ENCODE results near the gene DARS2. TPM values are rescaled to one million over a fixed set of nuclear protein-coding genes. Genes with fewer than 3 reads are reported as not detected.
A peak's percentile ranks its signal among the peaks of the same experiment; 100 is the strongest.

Gene DARS2
- total RNA-seq, 2 donors from 2014 or later: 37.9 to 43.0 TPM

GRCh38 chr1:173871091-173871490, 46.6 kb downstream of the DARS2 start:
- Histone ChIP-seq H3K27me3 (ENCODE audit: control insufficient read depth, insufficient read depth, low read length, poor library complexity, severe bottlenecking) (no peaks in the 10 kb centered on the region), H3K36me3 (ENCODE audit: control insufficient read depth, insufficient read depth, low read length) (peaks cover 50% of the 10 kb centered on the region), H3K9me3 (ENCODE audit: control insufficient read depth, low read length) (no peaks in the 10 kb centered on the region), H3K27ac (ENCODE audit: low read depth, low read length) (no peak overlapping the region), H3K4me3 (ENCODE audit: low read length) (no peak overlapping the region), H3K9ac (ENCODE audit: extremely low read depth, low read length, poor library complexity, severe bottlenecking) (no peak overlapping the region), H3K4me1 (ENCODE audit: control insufficient read depth, insufficient read depth, low read length) (no peaks in the 10 kb centered on the region)
- peaks cover 60% of the 10 kb centered on the region for H3K36me3 Mint-ChIP-seq (ENCODE audit: low read depth)
- WGBS, 2 experiments (ENCODE audit: insufficient coverage in 1 of 2, insufficient read length in 1 of 2): 91 to 95% methylated on average over 5 of the region's 5 CpGs
- H3K27ac Mint-ChIP-seq: peak overlapping the region; percentile 9
- TF ChIP-seq, protein P1, sequence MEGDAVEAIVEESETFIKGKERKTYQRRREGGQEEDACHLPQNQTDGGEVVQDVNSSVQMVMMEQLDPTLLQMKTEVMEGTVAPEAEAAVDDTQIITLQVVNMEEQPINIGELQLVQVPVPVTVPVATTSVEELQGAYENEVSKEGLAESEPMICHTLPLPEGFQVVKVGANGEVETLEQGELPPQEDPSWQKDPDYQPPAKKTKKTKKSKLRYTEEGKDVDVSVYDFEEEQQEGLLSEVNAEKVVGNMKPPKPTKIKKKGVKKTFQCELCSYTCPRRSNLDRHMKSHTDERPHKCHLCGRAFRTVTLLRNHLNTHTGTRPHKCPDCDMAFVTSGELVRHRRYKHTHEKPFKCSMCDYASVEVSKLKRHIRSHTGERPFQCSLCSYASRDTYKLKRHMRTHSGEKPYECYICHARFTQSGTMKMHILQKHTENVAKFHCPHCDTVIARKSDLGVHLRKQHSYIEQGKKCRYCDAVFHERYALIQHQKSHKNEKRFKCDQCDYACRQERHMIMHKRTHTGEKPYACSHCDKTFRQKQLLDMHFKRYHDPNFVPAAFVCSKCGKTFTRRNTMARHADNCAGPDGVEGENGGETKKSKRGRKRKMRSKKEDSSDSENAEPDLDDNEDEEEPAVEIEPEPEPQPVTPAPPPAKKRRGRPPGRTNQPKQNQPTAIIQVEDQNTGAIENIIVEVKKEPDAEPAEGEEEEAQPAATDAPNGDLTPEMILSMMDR (conservative IDR thresholded peaks at IDR 0.05): no peak
- H3K27me3 Mint-ChIP-seq (ENCODE audit: insufficient read depth): no peaks in the 10 kb centered on the region
- H3K9me3 Mint-ChIP-seq: no peaks in the 10 kb centered on the region
- peaks cover 20% of the 10 kb centered on the region for H3K4me1 Mint-ChIP-seq
- no peak overlapping the region for H3K4me3 Mint-ChIP-seq
- DNase-seq: no peak

- peaks cover 58% of the 10 kb centered on the region for H3K36me3 Mint-ChIP-seq (ENCODE audit: low read depth)
- H3K27ac Mint-ChIP-seq: no peak overlapping the region
- no peak overlapping the region for H3K9ac ChIP-seq (ENCODE audit: extremely low read depth, low read length, poor library complexity, severe bottlenecking)
- no peaks in the 10 kb centered on the region for H3K27me3 Mint-ChIP-seq (ENCODE audit: insufficient read depth)
- no peaks in the 10 kb centered on the region for H3K4me1 ChIP-seq (ENCODE audit: control insufficient read depth, insufficient read depth, low read length)
- no peak overlapping the region for H3K27ac ChIP-seq (ENCODE audit: low read depth, low read length)
- no peaks in the 10 kb centered on the region for H3K9me3 ChIP-seq (ENCODE audit: control insufficient read depth, low read length)
- H3K36me3 ChIP-seq (ENCODE audit: control insufficient read depth, insufficient read depth, low read length): peaks cover 50% of the 10 kb centered on the region
- no peak overlapping the region for H3K4me3 Mint-ChIP-seq
- 73 to 90% methylated on average over 2 of the region's 2 CpGs for WGBS, 2 experiments (ENCODE audit: insufficient coverage in 1 of 2, insufficient read length in 1 of 2)
- H3K27me3 ChIP-seq (ENCODE audit: control insufficient read depth, insufficient read depth, low read length, poor library complexity, severe bottlenecking): no peaks in the 10 kb centered on the region
- H3K4me3 ChIP-seq (ENCODE audit: low read length): no peak overlapping the region
- no peaks in the 10 kb centered on the region for H3K9me3 Mint-ChIP-seq
- DNase-seq: no peak
- TF ChIP-seq, protein P1 (conservative IDR thresholded peaks at IDR 0.05): peak; percentile 35
- H3K4me1 Mint-ChIP-seq: peaks cover 20% of the 10 kb centered on the region
Observed at GRCh38 chr1:173871500-173871899, 47.0 kb downstream of the DARS2 start.

DNA sequence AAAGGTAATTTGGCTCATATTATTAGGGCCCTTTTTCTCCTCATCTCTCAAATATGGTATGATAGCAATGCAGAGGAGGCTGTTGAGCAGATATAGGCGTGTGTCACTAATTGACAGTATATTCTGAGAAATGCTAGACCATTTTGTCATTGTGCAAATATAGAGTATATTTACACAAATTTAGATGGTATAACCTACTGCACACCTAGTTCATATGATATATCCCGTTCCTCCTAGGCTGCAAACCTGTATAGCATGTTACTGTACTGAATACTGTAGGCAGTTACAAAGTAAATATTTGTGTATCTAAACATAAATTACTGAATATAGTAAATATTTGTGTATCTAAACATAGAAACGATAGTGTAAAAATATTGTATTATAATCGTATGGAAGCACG, 52.3 kb downstream of the DARS2 start:
- H3K27me3 ChIP-seq (ENCODE audit: control insufficient read depth, insufficient read depth, low read length, poor library complexity, severe bottlenecking): no peaks in the 10 kb centered on the region
- Mint-ChIP-seq H3K27me3 (ENCODE audit: insufficient read depth) (no peaks in the 10 kb centered on the region), H3K4me3 (no peak overlapping the region), H3K4me1 (no peaks in the 10 kb centered on the region), H3K9me3 (peaks cover 1% of the 10 kb centered on the region), H3K36me3 (ENCODE audit: low read depth) (peaks cover 55% of the 10 kb centered on the region), H3K27ac (no peak overlapping the region)
- no peaks in the 10 kb centered on the region for H3K4me1 ChIP-seq (ENCODE audit: control insufficient read depth, insufficient read depth, low read length)
- no peak overlapping the region for H3K4me3 ChIP-seq (ENCODE audit: low read length)
- H3K27ac ChIP-seq (ENCODE audit: low read depth, low read length): no peak overlapping the region
- TF ChIP-seq, protein P1 (conservative IDR thresholded peaks at IDR 0.05): no peak
- no peaks in the 10 kb centered on the region for H3K9me3 ChIP-seq (ENCODE audit: control insufficient read depth, low read length)
- H3K36me3 ChIP-seq (ENCODE audit: control insufficient read depth, insufficient read depth, low read length): peaks cover 58% of the 10 kb centered on the region
- 95 to 100% methylated on average over 3 to 4 of the region's 5 CpGs for WGBS, 2 experiments (ENCODE audit: insufficient coverage in 1 of 2, insufficient read length in 1 of 2)
- DNase-seq: no peak
- H3K9ac ChIP-seq (ENCODE audit: extremely low read depth, low read length, poor library complexity, severe bottlenecking): no peak overlapping the region

Data from endodermal cell (in vitro differentiated cells).